Measurements from ENCODE around the gene PTPRG.
A peak's percentile ranks its signal among the peaks of the same experiment; 100 is the strongest.

PTPRG gene

DNA sequence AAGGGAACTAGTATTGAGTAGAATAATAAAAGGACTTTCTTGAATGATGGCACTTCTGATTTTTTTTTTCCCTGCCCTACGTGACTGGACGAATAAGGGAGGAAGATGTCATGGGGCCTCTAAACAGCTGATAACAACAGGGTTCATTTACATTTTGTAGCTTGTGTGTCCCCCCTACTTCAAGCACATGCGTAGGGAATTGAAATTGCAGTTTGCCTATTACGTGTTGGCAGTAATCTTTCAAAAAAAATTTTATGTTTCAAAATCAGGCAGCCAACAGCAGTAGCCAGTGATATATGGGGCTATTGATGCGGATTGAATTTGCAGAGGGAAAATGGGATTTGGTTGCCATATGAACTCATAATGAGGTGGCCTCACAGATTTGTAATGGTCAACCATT, 58.7 kb downstream of the PTPRG start:
- no peak for DNase-seq

GRCh38 chr3:61624300-61624699, 62.9 kb downstream of the PTPRG start:
- no peak for DNase-seq

DNA sequence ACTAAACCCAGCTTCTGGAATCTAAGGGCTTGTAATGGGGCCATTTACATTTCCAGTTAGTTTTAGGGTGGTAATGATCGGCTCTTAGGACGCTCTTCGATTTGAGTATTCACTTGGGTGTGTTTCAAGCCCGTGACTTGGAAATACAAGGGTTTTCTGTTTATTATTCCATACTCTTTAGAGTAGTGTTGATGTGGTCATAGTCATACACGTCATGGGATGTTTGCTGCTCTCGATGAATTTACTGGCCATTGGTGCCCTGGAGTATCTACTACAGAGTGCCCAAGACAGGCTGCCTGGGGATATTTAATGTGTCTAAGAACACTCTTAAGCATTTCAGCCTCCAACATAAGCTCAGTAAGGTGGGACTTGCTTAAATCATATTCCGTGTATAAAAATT, 64.1 kb downstream of the PTPRG start:
- no peak for DNase-seq

DNA sequence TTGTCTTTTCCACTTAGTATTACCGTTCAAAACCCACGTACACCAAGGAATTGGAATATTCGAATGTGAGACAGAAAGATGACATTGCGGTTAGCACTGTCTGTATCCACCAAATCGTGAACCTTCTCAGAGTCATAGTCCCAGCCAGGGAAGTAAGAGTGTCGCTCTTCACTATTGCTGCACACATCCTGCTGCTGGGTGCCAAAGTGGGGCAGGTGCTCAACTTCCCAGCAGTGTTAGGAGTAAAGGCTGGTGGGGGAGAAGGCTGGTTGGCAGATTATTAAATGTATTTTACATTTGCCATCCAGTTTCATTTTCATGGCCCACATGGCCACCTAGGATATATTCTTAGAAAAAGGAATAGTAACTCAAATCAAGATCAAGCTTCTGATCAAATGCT, 65.1 kb downstream of the PTPRG start:
- no peak for DNase-seq

- no peak for DNase-seq
Observed at GRCh38 chr3:61627768-61628185, 66.4 kb downstream of the PTPRG start.

- DNase-seq: no peak
Observed at GRCh38 chr3:61628636-61629035, 67.3 kb downstream of the PTPRG start.

DNA sequence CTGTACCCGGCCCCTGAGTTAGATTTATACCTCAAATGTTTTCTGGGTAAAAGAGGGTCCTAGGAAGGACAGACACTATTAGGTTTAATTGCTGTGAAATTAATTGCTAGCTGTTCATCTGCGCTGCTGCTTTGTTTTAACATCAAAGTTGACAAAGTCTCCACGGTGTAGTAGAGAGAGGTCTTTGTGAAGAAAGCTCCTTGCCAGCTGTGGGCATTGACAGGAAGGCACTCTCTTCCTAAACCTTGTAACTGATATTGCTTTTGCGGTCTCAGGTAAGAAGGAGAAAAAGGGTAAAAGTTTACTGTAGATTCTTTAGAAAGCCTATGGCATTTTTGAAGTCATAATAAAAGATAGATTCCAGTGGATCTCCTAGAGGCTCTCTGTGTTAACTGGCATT, 68.1 kb downstream of the PTPRG start:
- no peak for DNase-seq

DNA sequence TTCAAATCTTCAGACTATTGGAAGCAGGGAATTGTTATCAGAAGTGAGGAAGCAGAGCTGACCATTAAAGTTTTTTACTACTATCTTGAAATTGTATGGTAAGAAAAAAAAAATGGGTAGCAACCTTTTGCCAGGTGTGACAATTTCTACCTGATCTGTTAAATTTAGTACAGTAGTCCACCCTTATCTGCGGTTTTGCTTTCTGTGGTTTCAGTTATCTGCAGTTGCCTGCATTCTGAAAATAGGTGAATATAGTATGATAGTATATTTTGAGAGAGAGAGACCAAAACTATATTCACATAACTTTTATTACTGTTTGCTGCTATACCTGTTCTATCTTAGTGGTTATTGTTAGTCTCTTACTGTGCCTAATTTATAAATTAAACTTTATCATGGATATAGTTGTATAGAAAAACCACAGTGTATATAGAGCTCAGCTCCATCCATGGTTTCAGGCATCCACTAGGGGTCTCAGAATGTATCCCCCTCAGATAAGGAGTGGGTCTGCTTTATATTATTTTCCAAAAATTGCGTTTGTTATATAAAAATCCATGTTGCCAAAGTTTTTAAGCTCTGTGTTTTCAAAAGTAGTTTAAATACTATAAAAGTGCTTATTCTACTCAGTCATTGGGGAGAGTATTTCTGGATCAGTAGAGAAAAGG, 69.9 kb downstream of the PTPRG start:
- DNase-seq: no peak

GRCh38 chr3:61632568-61633175, 71.3 kb downstream of the PTPRG start:
- no peak for DNase-seq

DNA sequence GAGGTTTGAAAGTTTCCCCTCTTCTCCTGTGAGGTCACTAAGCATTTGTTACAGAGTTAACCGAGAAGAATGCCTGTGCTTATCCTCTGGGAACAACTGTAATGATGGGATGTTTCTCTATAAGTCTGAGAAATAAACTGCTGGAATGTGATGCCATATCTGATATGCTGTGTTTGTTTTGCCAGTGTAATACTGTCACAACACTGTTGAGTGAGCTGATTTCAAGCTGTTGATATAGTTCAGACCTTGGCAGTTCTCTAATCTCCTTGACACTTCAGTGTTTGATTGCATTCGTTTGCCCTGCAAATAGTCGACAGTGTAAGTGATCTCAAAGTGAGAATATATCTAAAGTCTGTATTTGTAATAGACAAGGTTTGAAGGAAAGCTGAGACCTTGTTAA, 73.3 kb downstream of the PTPRG start:
- DNase-seq: no peak

DNA sequence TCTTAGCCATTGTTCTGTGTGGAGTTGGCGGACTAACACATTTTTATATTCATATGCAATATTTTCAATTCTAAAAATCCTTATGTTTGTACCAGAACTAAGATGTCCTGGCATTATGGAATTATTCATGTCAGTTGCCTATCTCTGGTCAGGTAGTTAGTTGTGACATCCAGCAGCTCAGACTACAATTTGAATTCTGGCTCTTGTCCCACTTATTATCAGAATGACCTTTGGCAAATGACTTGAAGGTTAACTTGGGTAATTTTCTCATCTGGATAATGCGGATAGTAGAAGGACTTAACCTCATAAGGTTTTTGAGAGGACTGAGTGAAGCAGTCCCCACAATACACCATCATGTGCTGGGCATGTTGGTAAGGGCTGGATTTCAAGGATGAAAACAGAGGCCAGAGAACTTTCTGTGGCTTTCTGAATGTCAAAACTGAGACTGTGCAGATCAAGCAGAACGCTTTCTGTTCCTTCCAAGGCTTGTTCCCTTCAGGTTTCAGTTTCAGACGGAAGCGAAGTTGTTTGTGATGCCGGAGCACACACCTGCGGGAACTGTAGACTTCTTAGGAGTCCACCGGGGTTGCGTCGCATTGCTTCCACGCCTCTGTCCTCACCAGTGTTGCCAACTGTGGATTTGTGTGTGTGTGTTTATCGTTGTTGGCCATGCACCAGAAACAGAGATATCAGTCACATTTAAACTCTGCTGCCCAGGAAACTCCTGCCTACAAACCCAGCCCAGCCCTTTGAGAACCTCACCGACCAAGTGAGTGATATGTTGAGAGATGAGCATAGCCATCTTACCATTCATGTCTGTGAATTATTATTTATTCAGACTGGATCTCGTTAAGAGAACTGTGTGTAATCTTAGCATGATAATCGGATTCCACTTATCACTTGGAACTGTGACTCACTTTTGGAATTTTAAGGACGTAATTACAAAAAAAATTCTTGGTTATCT, 76.0 kb downstream of the PTPRG start:
- no peak for DNase-seq

GRCh38 chr3:61638741-61639140, 77.4 kb downstream of the PTPRG start:
- no peak for DNase-seq

GRCh38 chr3:61639991-61640390, 78.6 kb downstream of the PTPRG start:
- DNase-seq: no peak

- no peak for DNase-seq
Observed at GRCh38 chr3:61645148-61645547, 83.8 kb downstream of the PTPRG start.

- no peak for DNase-seq
Observed at GRCh38 chr3:61646360-61646759, 85.0 kb downstream of the PTPRG start.

DNA sequence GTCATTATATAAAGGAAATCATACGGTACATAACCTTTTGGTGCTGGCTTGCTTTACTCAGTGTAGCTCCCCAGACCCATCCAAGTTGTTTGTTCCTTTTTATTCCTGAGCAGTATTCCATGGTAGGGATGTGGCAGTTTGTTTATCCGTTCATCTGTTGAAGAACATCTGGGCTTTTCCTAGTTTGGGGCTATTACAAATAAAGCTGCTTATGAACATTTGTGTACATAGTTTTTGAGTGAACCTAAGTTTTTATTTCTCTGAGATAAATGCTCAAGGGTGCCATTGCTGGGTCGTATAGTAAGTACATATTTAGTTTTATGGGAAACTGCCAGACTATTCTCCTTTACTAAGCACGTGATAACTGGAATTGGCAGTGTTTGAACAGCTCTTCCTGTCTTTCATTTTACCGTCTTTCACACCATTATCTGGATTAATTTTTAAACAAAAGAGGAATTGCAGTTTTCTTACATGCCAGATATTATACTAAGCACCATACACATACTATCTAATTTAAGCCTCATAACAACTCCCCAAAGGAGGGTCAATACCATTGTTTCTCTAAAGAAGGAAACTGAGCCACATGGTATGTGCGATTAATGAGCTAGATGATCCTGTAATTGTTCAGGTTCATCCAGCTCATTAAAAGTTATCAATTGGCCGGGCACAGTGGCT, 85.6 kb downstream of the PTPRG start:
- no peak for DNase-seq

DNA sequence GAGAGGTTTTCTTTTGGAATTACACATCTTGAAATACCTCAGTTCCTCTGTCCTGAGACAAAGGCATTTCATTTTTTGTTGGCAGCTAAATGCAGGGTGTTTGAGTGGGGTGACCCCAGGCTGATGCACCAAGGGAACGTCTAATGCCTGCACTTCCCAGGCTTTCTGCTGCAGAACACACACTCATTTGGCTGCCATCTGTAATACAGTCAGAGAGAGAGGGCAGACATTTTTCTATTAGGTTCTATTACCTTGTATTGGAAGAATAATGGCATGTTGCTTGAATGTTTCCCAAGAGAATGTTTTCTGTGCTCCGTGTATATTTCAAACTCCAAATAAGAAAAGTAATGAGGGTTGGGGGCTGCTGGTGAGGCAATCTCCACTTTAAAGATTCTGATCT, 87.1 kb downstream of the PTPRG start:
- no peak for DNase-seq

- no peak for DNase-seq
Observed at GRCh38 chr3:61649381-61650170, 88.2 kb downstream of the PTPRG start.

- DNase-seq: peak; percentile 83
Observed at GRCh38 chr3:61650276-61650675, 88.9 kb downstream of the PTPRG start.

DNA sequence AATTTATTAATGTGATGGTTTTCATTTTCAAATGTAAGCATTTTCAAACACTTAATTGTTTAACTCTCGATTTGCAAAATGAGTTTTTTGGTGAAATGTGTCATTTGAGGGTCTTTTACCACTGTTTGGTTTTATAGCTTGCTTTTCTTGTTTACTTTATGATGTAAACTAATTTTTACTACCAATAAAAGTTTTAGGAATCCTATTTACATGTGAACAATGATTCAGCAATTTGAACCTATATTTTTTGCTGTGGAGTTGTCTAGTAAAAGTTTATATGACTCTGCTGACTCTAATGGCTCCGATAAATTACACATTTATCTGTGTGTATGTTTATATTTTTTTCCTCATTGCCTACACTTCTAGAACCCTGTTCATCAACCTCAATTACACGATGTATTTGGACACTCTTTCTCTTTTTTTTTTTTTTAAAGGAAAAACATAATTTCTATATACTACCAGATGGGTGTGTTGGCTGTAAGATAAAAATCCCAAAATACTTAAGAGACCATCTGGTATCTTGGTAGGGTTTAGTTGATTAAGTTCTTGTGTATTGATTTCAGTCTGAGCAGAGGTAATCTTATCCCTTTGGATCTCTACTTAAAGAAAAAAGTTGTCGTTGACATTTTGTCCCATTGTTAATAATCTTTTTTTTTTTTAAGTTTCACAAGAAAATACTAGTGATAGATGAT, 89.5 kb downstream of the PTPRG start:
- no peak for DNase-seq

- no peak for DNase-seq
Observed at GRCh38 chr3:61657689-61658088, 96.3 kb downstream of the PTPRG start.

DNA sequence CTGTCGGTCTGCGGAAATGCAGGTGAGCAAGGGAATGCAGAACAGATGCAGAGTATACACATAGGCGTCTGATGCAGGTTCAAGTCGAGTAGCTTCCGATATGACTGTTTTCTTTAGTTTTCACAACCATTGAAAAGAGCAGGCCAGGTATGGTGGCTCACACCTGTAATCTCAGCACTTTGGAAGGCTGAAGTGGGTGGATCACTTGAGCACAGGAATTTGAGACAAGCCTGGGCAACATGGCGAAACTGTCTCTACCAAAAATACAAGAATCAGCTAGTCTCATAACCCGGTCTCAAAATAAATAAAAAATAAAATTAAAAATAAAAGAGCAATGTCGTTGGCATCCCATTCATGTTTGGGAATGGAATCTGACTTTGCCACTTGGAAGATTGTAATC, 101.5 kb downstream of the PTPRG start:
- DNase-seq: no peak
